H1 (cell line): ENCODE results near the gene MUC5AC. TPM values are rescaled to one million over a fixed set of nuclear protein-coding genes. Genes with fewer than 3 reads are reported as not detected.

Experiments used
- CTCF ChIA-PET: fragments of 300-600 bp; sonication (Branson Sonifier 250); formaldehyde crosslinking; loops from one replicate; lab custom pipeline; 2021; ENCODE audit not compliant: partially characterized antibody; lab: Charles Lee
- POLR2A ChIA-PET: fragments of 300-600 bp; sonication (Branson Sonifier 250); formaldehyde crosslinking; loops from one replicate; lab custom pipeline; 2021; ENCODE audit warnings: inconsistent platforms; ENCODE audit not compliant: partially characterized antibody; lab: Charles Lee
- DNase-seq, 2 experiments: peaks; one replicate each; pipeline versions ENCODE4 v3.0.0 to v3.0.0-alpha.2; 2010 to 2022; ENCODE audit warnings: low spot score in 2 of 2, low read depth in 1 of 2, mixed read lengths in 1 of 2
- FAIRE-seq: peaks from 2 replicates; lab custom pipeline; 2011; peaks lifted over from hg19 to GRCh38; lab: Jason Lieb, UNC
- H2AFZ ChIP-seq: 2 replicates; pipeline ENCODE4 v1.8.1; 2012; ENCODE audit warnings: low read length, inconsistent platforms
- H2AK5ac ChIP-seq: 2 replicates; pipeline ENCODE4 v1.6.1; 2013; ENCODE audit warnings: low read depth, low read length
- H2BK120ac ChIP-seq: replicated peaks from 2 replicates; pipeline ENCODE3; 2013; ENCODE audit warnings: low read depth, low read length, inconsistent platforms
- H2BK12ac ChIP-seq: 2 replicates; pipeline ENCODE4 v1.6.1; 2013; ENCODE audit warnings: low read depth, low read length
- H2BK15ac ChIP-seq: 2 replicates; pipeline ENCODE4 v1.6.1; 2013; ENCODE audit warnings: low read length
- H2BK20ac ChIP-seq: 2 replicates; pipeline ENCODE4 v1.6.1; 2013; ENCODE audit warnings: low read length
- H2BK5ac ChIP-seq: 2 replicates; pipeline ENCODE4 v1.6.1; 2013; ENCODE audit warnings: low read depth, low read length
- H3K14ac ChIP-seq: 2 replicates; pipeline ENCODE4 v1.6.1; 2013; ENCODE audit warnings: inconsistent platforms; ENCODE audit not compliant: insufficient read length
- H3K18ac ChIP-seq: 2 replicates; pipeline ENCODE4 v1.6.1; 2013; ENCODE audit warnings: low read length; ENCODE audit errors: extremely low read depth
- H3K23ac ChIP-seq: 2 replicates; pipeline ENCODE4 v1.6.1; 2013; ENCODE audit warnings: inconsistent platforms; ENCODE audit not compliant: insufficient read length
- H3K23me2 ChIP-seq: 2 replicates; pipeline ENCODE4 v1.6.1; 2013; ENCODE audit warnings: low read depth, low read length
- H3K27ac ChIP-seq: 2 replicates; pipeline ENCODE4 v1.6.1; 2011; ENCODE audit warnings: low read depth, low read length, inconsistent platforms
- H3K27me3 ChIP-seq, 4 experiments: replicated peaks in 1 of 4; 1 replicate in 1 of 4; 2 replicates in 3 of 4; pipeline versions ENCODE4 v1.6.1 to v1.8.1; 2011 to 2013; ENCODE audit warnings: low read length in 3 of 4, mild to moderate bottlenecking in 3 of 4, inconsistent platforms in 2 of 4, mixed read lengths in 2 of 4, moderate library complexity in 1 of 4; ENCODE audit not compliant: control insufficient read depth in 3 of 4, insufficient read depth in 3 of 4; ENCODE audit errors: extremely low read depth in 1 of 4
- H3K36me3 ChIP-seq, 4 experiments: 2 replicates each; pipeline versions ENCODE4 v1.6.1 to v1.8.1; 2011 to 2013; ENCODE audit warnings: mild to moderate bottlenecking in 4 of 4, low read length in 3 of 4, moderate library complexity in 2 of 4, control low read depth in 1 of 4, inconsistent platforms in 1 of 4; ENCODE audit not compliant: insufficient read depth in 4 of 4, control insufficient read depth in 2 of 4
- H3K4ac ChIP-seq: replicated peaks from 2 replicates; pipeline ENCODE3; 2013; ENCODE audit warnings: low read length, low read depth, mixed read lengths, inconsistent platforms; ENCODE audit not compliant: insufficient read length
- H3K4me1 ChIP-seq, 4 experiments: replicated peaks in 1 of 4; 1 replicate in 1 of 4; 2 replicates in 3 of 4; pipeline versions ENCODE4 v1.6.1 to v1.8.1; 2011 to 2013; ENCODE audit warnings: low read length in 3 of 4, inconsistent platforms in 2 of 4, mixed read lengths in 1 of 4; ENCODE audit not compliant: insufficient read depth in 4 of 4, control insufficient read depth in 3 of 4
- H3K4me2 ChIP-seq, 2 experiments: 2 replicates each; pipeline versions ENCODE4 v1.6.1 to v1.8.1; 2011 to 2013; ENCODE audit warnings: low read depth in 2 of 2, low read length in 2 of 2, control low read depth in 1 of 2, inconsistent platforms in 1 of 2, mild to moderate bottlenecking in 1 of 2; ENCODE audit not compliant: insufficient read depth in 1 of 2
- H3K4me3 ChIP-seq, 4 experiments: fragments of 200-600, 300-600 bp in 1 of 4; sonication (generic), shearing (Covaris generic), sonication (Bioruptor Twin) in 1 of 4; 2 replicates each; pipeline versions ENCODE4 v1.5.1 to v1.8.1; 2011 to 2016; ENCODE audit warnings: low read length in 4 of 4, low read depth in 3 of 4, control low read depth in 2 of 4, inconsistent platforms in 2 of 4, mild to moderate bottlenecking in 2 of 4, mixed read lengths in 1 of 4, moderate library complexity in 1 of 4; ENCODE audit not compliant: insufficient read depth in 2 of 4; ENCODE audit errors: extremely low read depth in 1 of 4
- H3K56ac ChIP-seq: replicated peaks from 2 replicates; pipeline ENCODE3; 2013; ENCODE audit warnings: low read depth, mild to moderate bottlenecking, mixed read lengths, low read length, inconsistent platforms; ENCODE audit not compliant: insufficient read length
- H3K79me1 ChIP-seq: 2 replicates; pipeline ENCODE4 v1.6.1; 2013; ENCODE audit warnings: low read depth, low read length, control low read depth
- H3K79me2 ChIP-seq, 2 experiments: 2 replicates each; pipeline versions ENCODE4 v1.6.1 to v1.8.1; 2012 to 2013; ENCODE audit warnings: low read length in 2 of 2, mild to moderate bottlenecking in 2 of 2, inconsistent platforms in 1 of 2; ENCODE audit not compliant: insufficient read depth in 2 of 2, control insufficient read depth in 1 of 2
- H3K9ac ChIP-seq, 4 experiments: replicated peaks in 1 of 4; 1 replicate in 1 of 4; 2 replicates in 3 of 4; pipeline versions ENCODE4 v1.6.1 to v1.8.1; 2011 to 2013; ENCODE audit warnings: low read depth in 3 of 4, low read length in 3 of 4, control low read depth in 2 of 4, mild to moderate bottlenecking in 2 of 4, moderate library complexity in 2 of 4, inconsistent platforms in 1 of 4; ENCODE audit errors: extremely low read depth in 1 of 4
- H3K9me3 ChIP-seq, 2 experiments: 2 replicates each; pipeline versions ENCODE4 v1.6.1 to v1.8.1; 2012 to 2013; ENCODE audit warnings: mild to moderate bottlenecking in 2 of 2, moderate library complexity in 2 of 2, control low read depth in 1 of 2, inconsistent platforms in 1 of 2, low read depth in 1 of 2, low read length in 1 of 2, mixed read lengths in 1 of 2; ENCODE audit not compliant: insufficient read depth in 2 of 2
- H4K20me1 ChIP-seq, 2 experiments: replicated peaks in 1 of 2; 2 replicates each; pipeline versions ENCODE3 to v1.8.1; 2011 to 2013; ENCODE audit warnings: inconsistent platforms in 2 of 2, low read length in 2 of 2, mild to moderate bottlenecking in 1 of 2; ENCODE audit not compliant: insufficient read depth in 2 of 2, control insufficient read depth in 1 of 2
- H4K5ac ChIP-seq: 2 replicates; pipeline ENCODE4 v1.6.1; 2013; ENCODE audit warnings: low read length, low read depth, mixed read lengths, inconsistent platforms; ENCODE audit not compliant: insufficient read length
- H4K8ac ChIP-seq: 2 replicates; pipeline ENCODE4 v1.8.0; 2013; ENCODE audit warnings: mild to moderate bottlenecking, moderate library complexity, low read length, inconsistent platforms; ENCODE audit not compliant: insufficient read depth; ENCODE audit errors: extremely low read depth
- H4K91ac ChIP-seq: replicated peaks from 2 replicates; pipeline ENCODE3; 2013; ENCODE audit warnings: low read length, mixed read lengths, inconsistent platforms; ENCODE audit not compliant: insufficient read length
- BCL11A ChIP-seq, 2 experiments: IDR thresholded peaks; one replicate each; pipeline ENCODE4 v1.6.1; 2011; ENCODE audit warnings: low read depth in 2 of 2, low read length in 2 of 2, mild to moderate bottlenecking in 2 of 2
- CHD2 ChIP-seq: IDR thresholded peaks from 2 replicates; pipeline ENCODE4 v1.6.1; 2012; ENCODE audit warnings: low read length, improper control_type of control experiment
- FOSL1 ChIP-seq: IDR thresholded peaks from 2 replicates; pipeline ENCODE4 v1.6.1; 2011; ENCODE audit warnings: mild to moderate bottlenecking, low read depth, low read length, moderate library complexity; ENCODE audit not compliant: insufficient read depth
- GTF2F1 ChIP-seq: IDR thresholded peaks from 2 replicates; pipeline ENCODE4 v1.6.1; 2012; ENCODE audit warnings: low read depth, low read length, improper control_type of control experiment, borderline replicate concordance
- HDAC6 ChIP-seq: IDR thresholded peaks from one replicate; pipeline ENCODE4 v1.7.1; 2012; ENCODE audit warnings: low read depth, mild to moderate bottlenecking, inconsistent platforms, low read length, moderate library complexity
- JUND ChIP-seq: IDR thresholded peaks from 2 replicates; pipeline ENCODE4 v1.6.1; 2011; ENCODE audit warnings: mild to moderate bottlenecking, improper control_type of control experiment, low read length
- KDM5A ChIP-seq: fragments of 200-600 bp; IDR thresholded peaks from 2 replicates; pipeline ENCODE4 v1.7.1; 2012; ENCODE audit warnings: mild to moderate bottlenecking, low read length, inconsistent platforms, mixed read lengths
- PHF8 ChIP-seq: fragments of 200-600 bp; sonication (generic); conservative IDR thresholded peaks from 2 replicates; pipeline ENCODE4 v1.7.1; 2012; ENCODE audit warnings: low read depth, mild to moderate bottlenecking, inconsistent platforms, low read length, moderate library complexity
- RBBP5 ChIP-seq: IDR thresholded peaks from 2 replicates; pipeline ENCODE4 v1.7.1; 2012; ENCODE audit warnings: low read depth, mild to moderate bottlenecking, inconsistent platforms, low read length, moderate library complexity, borderline replicate concordance
- SIRT6 ChIP-seq: IDR thresholded peaks from one replicate; pipeline ENCODE4 v1.7.1; 2012; ENCODE audit warnings: low read length, inconsistent platforms
- SIX5 ChIP-seq: IDR thresholded peaks from 2 replicates; pipeline ENCODE4 v1.6.1; 2011; ENCODE audit warnings: mild to moderate bottlenecking, low read depth, low read length
- TAF1 ChIP-seq: IDR thresholded peaks from 2 replicates; pipeline ENCODE4 v1.6.1; 2011; ENCODE audit warnings: mild to moderate bottlenecking, low read depth, low read length
- TEAD4 ChIP-seq: IDR thresholded peaks from 2 replicates; pipeline ENCODE4 v1.6.1; 2012; ENCODE audit warnings: low read depth, low read length, inconsistent platforms, mixed read lengths
- YY1 ChIP-seq: IDR thresholded peaks from 2 replicates; pipeline ENCODE4 v1.6.1; 2011; ENCODE audit warnings: low read depth, mild to moderate bottlenecking, low read length
- WGBS, 2 experiments: shearing (Covaris generic) in 1 of 2; methylation state at CpG; one replicate each; pipeline versions ENCODE4 v1.1.6 to v1.1.7; 2013 to 2015; ENCODE audit warnings: low lambda C conversion rate in 2 of 2, mixed read lengths in 2 of 2, inconsistent platforms in 1 of 2, low coverage in 1 of 2, missing lambda C conversion rate in 1 of 2; ENCODE audit not compliant: insufficient replicate concordance in 2 of 2, insufficient coverage in 1 of 2, insufficient read length in 1 of 2; ENCODE audit errors: extremely low coverage in 1 of 2, missing lambda C conversion rate in 1 of 2; 5-methylcytosine and 5-hydroxymethylcytosine counted together
- polyA plus RNA-seq, 7 experiments: library from polyadenylated mRNA; depleted of rRNA in 3 of 7; stranded (reverse) in 5 of 7; unstranded in 2 of 7; fragments of >200 nt in 5 of 7; fragments of 200-250 nt in 2 of 7; gene quantifications; 1 replicate in 5 of 7; 2 replicates in 1 of 7; 4 replicates in 1 of 7; pipeline versions ENCODE4 v1.2.1 to v1.2.3, GENCODE V29; 2011 to 2013; ENCODE audit warnings: missing spikeins in 2 of 7, mixed read lengths in 2 of 7
- total RNA-seq: library from RNA; stranded (reverse); fragmentation: NEBNext Ultra II Directional; extraction: Animal tissue kit (Norgen Biotek cat#: 25700); gene quantifications from 2 replicates; pipeline ENCODE4 v1.2.1, GENCODE V29; 2021

MUC5AC gene
- total and polyA plus RNA-seq, 2 of the 8 experiments (the other 6 are each of a cell fraction or from before 2014, with no cell fraction given): not detected

GRCh38 chr11:1222491-1223345 lies 65.0 kb downstream of the MUC5AC start, which contains the start of gene MUC5B:
TSS of gene MUC5B (plus strand) at chr11:1223066. CDS start at chr11:1223124, 58 bp downstream.
- TF ChIP-seq CHD2: no peak
- no peak for TF ChIP-seq YY1
- TF ChIP-seq KDM5A: no peak
- no peak for TF ChIP-seq TAF1
- no peak for TF ChIP-seq BCL11A (IDR thresholded peaks at IDR 0.05; ENCODE audit: low read depth in 2 of 2, low read length in 2 of 2)
- TF ChIP-seq FOSL1: no peak
- no peak for TF ChIP-seq JUND
- TF ChIP-seq SIRT6: no peak
- no peak for TF ChIP-seq TEAD4
- TF ChIP-seq RBBP5: no peak
- no peak for TF ChIP-seq GTF2F1
- no peak for TF ChIP-seq SIX5
- TF ChIP-seq PHF8: no peak
- no peak for TF ChIP-seq HDAC6

More at GRCh38 chr11:1222491-1223345, 65.0 kb downstream of the MUC5AC start, which contains the start of gene MUC5B:
- Histone ChIP-seq H3K4me2 (no peak within 1 kb of the TSS), H4K8ac (peak within 1 kb of the TSS; percentile 92), H3K14ac (no peak within 1 kb of the TSS), H3K27ac (no peak within 1 kb of the TSS), H3K36me3 (no peaks in the 10 kb centered on the region), H3K4me3 (no peak within 1 kb of the TSS), H4K5ac (no peak within 1 kb of the TSS), H4K91ac (no peak within 1 kb of the TSS), H3K4me1 (peaks cover 0 to 13% (median 5%) of the 10 kb centered on the region in 4 experiments; a peak in 6 of 7 replicates), H3K79me1 (no peaks in the 10 kb centered on the region), H2BK20ac (0 out of 2 replicates have a peak within 1 kb of the TSS, but pooled peaks have one; percentile 72), H3K9ac (no peak within 1 kb of the TSS), H3K23ac (no peak within 1 kb of the TSS), H3K23me2 (no peaks in the 10 kb centered on the region), H4K20me1 (no peaks in the 10 kb centered on the region), H3K56ac (no peak within 1 kb of the TSS), H2BK120ac (no peak within 1 kb of the TSS), H3K79me2 (no peaks in the 10 kb centered on the region), H3K27me3 (no peaks in the 10 kb centered on the region), H2AK5ac (no peak within 1 kb of the TSS), H2AFZ (no peak within 1 kb of the TSS), H3K18ac (peak within 1 kb of the TSS; percentile 71; the same call in 1 of the 2 replicates), H2BK5ac (no peak within 1 kb of the TSS), H2BK12ac (no peak within 1 kb of the TSS), H3K9me3 (no peaks in the 10 kb centered on the region; a peak in 1 of 4 replicates), H2BK15ac (no peak within 1 kb of the TSS), H3K4ac (no peak within 1 kb of the TSS)
- DNase-seq: peak in 1 of 2 experiments; percentile 43
- POLR2A ChIA-PET: no interaction called here
- WGBS, 2 experiments: 87% methylated on average over 16 of the region's 36 CpGs; no CpG with 5 or more reads in 1 of the 2 experiments
- no peak for FAIRE-seq
- CTCF ChIA-PET: no interaction called here
